Measurements from ENCODE around the gene PHOX2A. TPM values are rescaled to one million over a fixed set of nuclear protein-coding genes. Genes with fewer than 3 reads are reported as not detected.

PHOX2A gene
- total RNA-seq, 1 donor from 2014 or later: not detected

GRCh38 chr11:72235351-72236057, 8.5 kb downstream of the PHOX2A start:
- peaks cover 20% of the 10 kb centered on the region for H3K27me3 Mint-ChIP-seq (ENCODE audit: low read depth)
- TF ChIP-seq CTCF (IDR thresholded peaks at IDR 0.05; ENCODE audit: unreplicated experiment): no peak
- peaks cover 11% of the 10 kb centered on the region for H3K4me1 Mint-ChIP-seq
- DNase-seq (ENCODE audit: low spot score in 2 of 2, unreplicated experiment in 2 of 2): no peak
- H3K4me3 Mint-ChIP-seq: no peak overlapping the region
- H3K9me3 Mint-ChIP-seq: no peaks in the 10 kb centered on the region
- H3K36me3 Mint-ChIP-seq: peaks cover 42% of the 10 kb centered on the region
- H3K27ac Mint-ChIP-seq: no peak overlapping the region

GRCh38 chr11:72234920-72235319, 9.1 kb downstream of the PHOX2A start:
- Mint-ChIP-seq H3K4me1 (peaks cover 8% of the 10 kb centered on the region), H3K4me3 (no peak overlapping the region), H3K27me3 (ENCODE audit: low read depth) (peaks cover 16% of the 10 kb centered on the region), H3K27ac (no peak overlapping the region), H3K9me3 (no peaks in the 10 kb centered on the region), H3K36me3 (peaks cover 42% of the 10 kb centered on the region)
- TF ChIP-seq CTCF (IDR thresholded peaks at IDR 0.05; ENCODE audit: unreplicated experiment): no peak
- DNase-seq (ENCODE audit: low spot score in 2 of 2, unreplicated experiment in 2 of 2): peak in 1 of 2 experiments; percentile 13

- H3K4me1 Mint-ChIP-seq: peaks cover 8% of the 10 kb centered on the region
- no peak for TF ChIP-seq CTCF (IDR thresholded peaks at IDR 0.05; ENCODE audit: unreplicated experiment)
- peaks cover 42% of the 10 kb centered on the region for H3K36me3 Mint-ChIP-seq
- no peak overlapping the region for H3K4me3 Mint-ChIP-seq
- DNase-seq (ENCODE audit: low spot score in 2 of 2, unreplicated experiment in 2 of 2): no peak
- H3K9me3 Mint-ChIP-seq: no peaks in the 10 kb centered on the region
- no peak overlapping the region for H3K27ac Mint-ChIP-seq
- peaks cover 14% of the 10 kb centered on the region for H3K27me3 Mint-ChIP-seq (ENCODE audit: low read depth)
Observed at GRCh38 chr11:72234514-72234830, 9.5 kb downstream of the PHOX2A start.

- H3K27me3 Mint-ChIP-seq (ENCODE audit: low read depth): peaks cover 9% of the 10 kb centered on the region
- no peaks in the 10 kb centered on the region for H3K9me3 Mint-ChIP-seq
- TF ChIP-seq CTCF (IDR thresholded peaks at IDR 0.05; ENCODE audit: unreplicated experiment): no peak
- H3K4me1 Mint-ChIP-seq: peaks cover 3% of the 10 kb centered on the region
- peak in 1 of 2 experiments; percentile 29 for DNase-seq (ENCODE audit: low spot score in 2 of 2, unreplicated experiment in 2 of 2)
- H3K27ac Mint-ChIP-seq: no peak overlapping the region
- H3K36me3 Mint-ChIP-seq: peaks cover 46% of the 10 kb centered on the region
- no peak overlapping the region for H3K4me3 Mint-ChIP-seq
Observed at GRCh38 chr11:72233773-72234513, 10.0 kb downstream of the PHOX2A start.

- no peak for DNase-seq (ENCODE audit: low spot score in 2 of 2, unreplicated experiment in 2 of 2)
- H3K36me3 Mint-ChIP-seq: peaks cover 48% of the 10 kb centered on the region
- no peaks in the 10 kb centered on the region for H3K9me3 Mint-ChIP-seq
- H3K4me3 Mint-ChIP-seq: no peak overlapping the region
- TF ChIP-seq CTCF (IDR thresholded peaks at IDR 0.05; ENCODE audit: unreplicated experiment): no peak
- H3K27ac Mint-ChIP-seq: no peak overlapping the region
- peaks cover 1% of the 10 kb centered on the region for H3K27me3 Mint-ChIP-seq (ENCODE audit: low read depth)
- no peaks in the 10 kb centered on the region for H3K4me1 Mint-ChIP-seq
Observed at GRCh38 chr11:72233056-72233772, 10.8 kb downstream of the PHOX2A start.

Measured in mesothelial cell of epicardium (in vitro differentiated cells).